Breast epithelium (tissue), 3 donors: ENCODE data around the gene KCNJ10.
"Not testable (repeated sequence)": the region's sequence is repeated elsewhere in the genome, so short reads cannot be mapped to it uniquely, and the experiment has no call there.

Experiments used
- CTCF ChIP-seq, 3 donors: fragments of 450-650 bp; IDR thresholded peaks; one replicate each; pipeline ENCODE4 v1.5.1; 2016 to 2017; ENCODE audit warnings: antibody characterized with exemption in 3 of 3, mild to moderate bottlenecking in 3 of 3, moderate library complexity in 3 of 3
- POLR2AphosphoS5 ChIP-seq, 3 donors: sonication (generic); formaldehyde crosslinking; IDR thresholded peaks; one replicate each; pipeline ENCODE4 v1.6.1; 2017; ENCODE audit warnings: antibody characterized with exemption in 3 of 3

- TF ChIP-seq CTCF, POLR2AphosphoS5 (IDR thresholded peaks at IDR 0.05): not testable (repeated sequence)
Observed at GRCh38 chr1:160111462-160111861, 41.5 kb upstream of the KCNJ10 start.
